Adrenal gland (tissue), 12 donors: ENCODE measurements around the gene ZNF451. TPM values are rescaled to one million over a fixed set of nuclear protein-coding genes. Genes with fewer than 3 reads are reported as not detected.

ENCODE experiments used
- DNase-seq, 7 donors: peaks; one replicate each; pipeline ENCODE4 v3.0.0-alpha.2; 2019 to 2020
- H3K27ac ChIP-seq, 5 donors: fragments of 200-600 bp; sonication (generic) in 4 of 5; 1 replicate in 3 of 5; 2 replicates in 2 of 5; pipeline versions ENCODE4 v1.5.1 to v1.8.0; 2016 to 2020; ENCODE audit warnings: mild to moderate bottlenecking in 1 of 5
- H3K27me3 ChIP-seq: fragments of 200-600 bp; 2 replicates; pipeline ENCODE4 v1.8.0; 2021
- H3K36me3 ChIP-seq, 2 donors: fragments of 200-600 bp; replicated peaks in 1 of 2; 1 replicate in 1 of 2; 2 replicates in 1 of 2; pipeline versions ENCODE4 v1.5.1 to v1.8.0; 2018 to 2022
- H3K4me1 ChIP-seq, 2 donors: fragments of 200-600 bp; replicated peaks in 1 of 2; 1 replicate in 1 of 2; 2 replicates in 1 of 2; pipeline versions ENCODE4 v1.5.1 to v1.8.0; 2018 to 2021
- H3K4me3 ChIP-seq, 4 donors: fragments of 200-600 bp; sonication (generic) in 3 of 4; one replicate each; pipeline ENCODE4 v1.5.1; 2016 to 2018
- H3K9me3 ChIP-seq, 3 donors: fragments of 200-600 bp; sonication (generic) in 1 of 3; replicated peaks in 1 of 3; 1 replicate in 2 of 3; 2 replicates in 1 of 3; pipeline versions ENCODE4 v1.5.1 to v1.8.0; 2016 to 2021
- CTCF ChIP-seq, 6 experiments: fragments of 450-650 bp in 4 of 6; fragments of 200-600 bp in 2 of 6; sonication (generic) in 1 of 6; IDR thresholded peaks; 1 replicate in 5 of 6; 2 replicates in 1 of 6; pipeline versions ENCODE4 v1.5.1 to v1.8.0; 2016 to 2021; ENCODE audit warnings: antibody characterized with exemption in 6 of 6, mild to moderate bottlenecking in 2 of 6, moderate library complexity in 1 of 6
- POLR2A ChIP-seq, 2 donors: fragments of 450-650 bp; IDR thresholded peaks; one replicate each; pipeline ENCODE4 v1.6.1; 2017; ENCODE audit warnings: antibody characterized with exemption in 2 of 2, mild to moderate bottlenecking in 2 of 2, moderate library complexity in 1 of 2
- WGBS, 4 donors: extraction: QIAGEN DNeasy Blood & Tissue Kit in 2 of 4; methylation state at CpG; one replicate each; pipeline versions ENCODE4 v1.1.5 to v1.1.7; 2013 to 2017; 5-methylcytosine and 5-hydroxymethylcytosine counted together
- intact Hi-C, 2 donors: fragments of 100-400 bp; cut with DNase I; formaldehyde crosslinking; loops; one replicate each; pipeline versions ENCODE4 v1.14.1 to v1.15.0; 2022 to 2023
- polyA plus RNA-seq, 3 donors: library from polyadenylated mRNA; stranded (reverse); fragments of 200-250 nt in 2 of 3; fragments of 350-450 nt in 1 of 3; fragmentation: Illumina TruSeq in 1 of 3; extraction: RNeasy Lipid Tissue Mini Kit (QIAGEN cat#74804) in 1 of 3; gene quantifications; one replicate each; pipeline ENCODE4 v1.2.3, GENCODE V29; 2013 to 2014
- total RNA-seq, 9 donors: library from RNA; depleted of rRNA in 4 of 9; stranded (reverse); fragments of >200 nt in 4 of 9; fragments of 120-200 nt in 1 of 9; fragmentation: NEBNext Ultra II Directional in 1 of 9; extraction: Animal tissue kit (Norgen Biotek cat#: 25700) in 1 of 9; gene quantifications; one replicate each; pipeline versions ENCODE4 v1.1.0 to v1.2.4, GENCODE V29; 2013 to 2023
- donor health status: healthy with polysubstance abuse.
- donor health status: Bipolar disorder and iron deficiency.
- donor health status: DM: yes; HTN: yes; CAD: no.
- donor health status: DM: no; HTN: no; CAD: no.
- donor health status: DM: no; HTN: no; CAD: no.
- donor health status: DM: yes; HTN: yes; CAD: no.

The ZNF451 gene
- total and polyA plus RNA-seq, 12 donors: 19.5 to 111 (median 53.4) TPM

DNA sequence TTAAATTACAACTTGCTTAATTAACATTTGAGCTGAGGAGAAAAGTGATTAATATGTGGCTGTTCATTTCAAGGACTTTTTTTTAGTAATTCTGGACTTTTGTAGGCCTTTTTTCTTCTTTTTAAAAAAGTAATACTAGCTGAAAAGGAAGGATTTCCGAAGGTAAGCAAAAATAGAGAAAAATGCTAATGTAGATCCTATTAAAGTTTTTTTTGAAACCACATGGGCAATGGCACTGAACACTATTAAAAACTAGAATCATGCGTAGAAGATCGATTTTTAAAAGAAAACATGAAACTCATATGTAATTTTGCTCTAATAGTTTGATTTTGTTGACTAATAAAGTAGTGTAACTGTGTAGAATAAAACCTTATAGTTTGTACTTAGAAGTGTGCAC, 84.5 kb downstream of the ZNF451 start:
- no peak overlapping the region for H3K4me3 ChIP-seq
- no peaks in the 10 kb centered on the region for H3K27me3 ChIP-seq
- TF ChIP-seq POLR2A (IDR thresholded peaks at IDR 0.05) (no peak), CTCF (IDR thresholded peaks at IDR 0.05) (no peak)
- H3K27ac ChIP-seq: peak overlapping the region in 1 of 5 donors; percentile 94
- 81 to 87% (median 82%) methylated on average over 3 of the region's 3 CpGs for WGBS, 4 donors
- DNase-seq: no peak
- no peaks in the 10 kb centered on the region for H3K36me3 ChIP-seq
- intact Hi-C loops: loop anchor here in 1 of 2 donors (10.0 kb wide), 1 partner anchor 50 kb away; the partner anchor contains the start of gene RAB23
- H3K9me3 ChIP-seq: no peaks in the 10 kb centered on the region
- peaks cover 13 to 18% of the 10 kb centered on the region in 2 donors for H3K4me1 ChIP-seq

- Histone ChIP-seq H3K36me3 (peaks cover 0 to 7% of the 10 kb centered on the region in 2 donors), H3K27ac (peak overlapping the region in 1 of 5 donors; percentile 15), H3K9me3 (no peaks in the 10 kb centered on the region), H3K4me3 (no peak overlapping the region), H3K27me3 (no peaks in the 10 kb centered on the region), H3K4me1 (peaks cover 13 to 18% of the 10 kb centered on the region in 2 donors)
- whole genome bisulfite sequencing, 4 donors: 74 to 85% (median 82%) methylated on average over 9 to 11 of the region's 11 CpGs
- TF ChIP-seq CTCF (IDR thresholded peaks at IDR 0.05) (no peak), POLR2A (IDR thresholded peaks at IDR 0.05) (no peak)
- peak in 2 of 7 donors; percentile 19 to 26 for DNase-seq
- intact Hi-C loops: loop anchor here in 1 of 2 donors (10.0 kb wide), 1 partner anchor 47 kb away; the partner anchor contains the start of gene RAB23
Measured at GRCh38 chr6:57177545-57178265, 87.7 kb downstream of the ZNF451 start.

DNA sequence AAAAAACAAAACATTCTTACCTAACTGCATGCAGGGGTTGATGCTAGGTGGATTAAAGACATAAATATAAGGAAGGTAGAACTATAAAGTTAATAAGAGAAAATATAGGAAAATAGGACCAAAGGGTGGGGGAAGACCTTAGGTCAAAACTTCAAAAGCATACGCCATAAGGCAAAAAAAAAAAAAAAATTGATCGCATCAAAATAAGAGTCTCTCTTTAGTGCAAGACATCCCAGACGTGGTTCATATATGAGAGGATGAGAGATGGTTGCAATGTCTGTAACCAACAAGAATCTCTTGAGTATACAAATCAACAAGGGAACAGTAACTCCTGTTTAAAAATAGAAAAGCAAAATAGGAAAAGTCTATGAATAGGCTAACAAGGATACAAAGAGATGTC, 90.6 kb downstream of the ZNF451 start:
- H3K27me3 ChIP-seq: no peaks in the 10 kb centered on the region
- peaks cover 0 to 2% of the 10 kb centered on the region in 2 donors for H3K4me1 ChIP-seq
- no peak for DNase-seq
- TF ChIP-seq POLR2A (IDR thresholded peaks at IDR 0.05): no peak
- TF ChIP-seq CTCF (IDR thresholded peaks at IDR 0.05): no peak
- WGBS, 4 donors: 88 to 94% (median 91%) methylated on average over 3 of the region's 3 CpGs
- H3K36me3 ChIP-seq: peaks cover 0 to 27% of the 10 kb centered on the region in 2 donors
- no peak overlapping the region for H3K4me3 ChIP-seq
- intact Hi-C loops: no loop called here
- no peaks in the 10 kb centered on the region for H3K9me3 ChIP-seq
- H3K27ac ChIP-seq: no peak overlapping the region

GRCh38 chr6:57182017-57182432, 92.0 kb downstream of the ZNF451 start:
- H3K4me3 ChIP-seq: no peak overlapping the region
- TF ChIP-seq POLR2A (IDR thresholded peaks at IDR 0.05) (no peak), CTCF (IDR thresholded peaks at IDR 0.05) (no peak)
- H3K27ac ChIP-seq: no peak overlapping the region
- intact Hi-C loops: no loop called here
- no peak for DNase-seq
- peaks cover 0 to 27% of the 10 kb centered on the region in 2 donors for H3K36me3 ChIP-seq
- H3K4me1 ChIP-seq: peaks cover 0 to 2% of the 10 kb centered on the region in 2 donors
- H3K9me3 ChIP-seq: no peaks in the 10 kb centered on the region
- 89 to 100% (median 90%) methylated on average over 2 of the region's 2 CpGs for WGBS, 4 donors
- no peaks in the 10 kb centered on the region for H3K27me3 ChIP-seq
